HepG2 (cell line): Measurements from ENCODE around the gene MC1R. TPM values are rescaled to one million over a fixed set of nuclear protein-coding genes. Genes with fewer than 3 reads are reported as not detected.

Experiments
- CC2D1A ChIP-seq: sonication (generic); formaldehyde crosslinking; IDR thresholded peaks from 2 replicates; pipeline ENCODE4 v1.8.1; 2023; ENCODE audit warnings: mild to moderate bottlenecking, missing genetic modification reagents
- GATAD2A ChIP-seq: IDR thresholded peaks from 2 replicates; pipeline ENCODE4 v1.6.1; 2016
- ISL2 ChIP-seq: sonication (generic); formaldehyde crosslinking; IDR thresholded peaks from 2 replicates; pipeline ENCODE4 v1.5.0; 2020; ENCODE audit warnings: missing genetic modification reagents
- KLF11 ChIP-seq: IDR thresholded peaks from 2 replicates; pipeline ENCODE4 v1.6.1; 2016; ENCODE audit warnings: missing compliant biosample characterization
- KLF12 ChIP-seq: sonication (generic); formaldehyde crosslinking; IDR thresholded peaks from 2 replicates; pipeline ENCODE4 v1.4.0; 2020; ENCODE audit warnings: missing genetic modification reagents, borderline replicate concordance
- MBD4 ChIP-seq: IDR thresholded peaks from 2 replicates; pipeline ENCODE4 v1.6.1; 2012; ENCODE audit warnings: low read length, inconsistent platforms, borderline replicate concordance
- MED1 ChIP-seq: sonication (generic); formaldehyde crosslinking; IDR thresholded peaks from 2 replicates; pipeline ENCODE4 v1.4.0; 2020; ENCODE audit warnings: missing genetic modification reagents
- MEIS2 ChIP-seq: sonication (generic); formaldehyde crosslinking; IDR thresholded peaks from 2 replicates; pipeline ENCODE4 v1.9.0; 2021; ENCODE audit warnings: mild to moderate bottlenecking, missing genetic modification reagents
- PPARG ChIP-seq: conservative IDR thresholded peaks from 2 replicates; pipeline ENCODE4 v1.6.1; 2016; ENCODE audit warnings: missing biosample characterization, missing genetic modification reagents
- RARA ChIP-seq: IDR thresholded peaks from 2 replicates; pipeline ENCODE4 v1.6.1; 2016; ENCODE audit warnings: missing genetic modification reagents, missing compliant biosample characterization
- RBAK ChIP-seq: sonication (generic); formaldehyde crosslinking; IDR thresholded peaks from 2 replicates; pipeline ENCODE4 v1.5.1; 2020; ENCODE audit warnings: mild to moderate bottlenecking, missing genetic modification reagents
- SP1 ChIP-seq, 2 experiments: fragments of 450-650 bp in 1 of 2; sonication (generic) in 1 of 2; formaldehyde crosslinking in 1 of 2; IDR thresholded peaks; 2 replicates each; pipeline versions ENCODE4 v1.4.0 to v1.6.1; 2016 to 2020; ENCODE audit warnings: missing genetic modification reagents in 1 of 2
- SP5 ChIP-seq: IDR thresholded peaks from 2 replicates; pipeline ENCODE4 v1.6.1; 2016; ENCODE audit warnings: low read depth, borderline replicate concordance
- ZBTB38 ChIP-seq: sonication (generic); formaldehyde crosslinking; IDR thresholded peaks from 2 replicates; pipeline ENCODE4 v1.5.1; 2020; ENCODE audit warnings: mild to moderate bottlenecking, missing genetic modification reagents
- ZNF331 ChIP-seq: sonication (generic); formaldehyde crosslinking; IDR thresholded peaks from 2 replicates; pipeline ENCODE4 v1.4.0; 2020; ENCODE audit warnings: missing genetic modification reagents
- ZNF589 ChIP-seq: sonication (generic); formaldehyde crosslinking; conservative IDR thresholded peaks from 2 replicates; pipeline ENCODE4 v1.8.0; 2022; ENCODE audit warnings: mild to moderate bottlenecking, moderate library complexity, missing genetic modification reagents
- polyA plus RNA-seq, 8 experiments: library from polyadenylated mRNA; depleted of rRNA in 3 of 8; stranded (reverse) in 7 of 8; unstranded in 1 of 8; fragments of >200 nt; fragmentation: Illumina TruSeq in 4 of 8; extraction: Trizol in 4 of 8; gene quantifications; 2 replicates each; pipeline versions ENCODE4 v1.2.1 to v1.2.3, GENCODE V29; 2011 to 2016; ENCODE audit warnings: low read depth in 4 of 8, missing spikeins in 1 of 8, mixed read lengths in 1 of 8; ENCODE audit not compliant: insufficient read depth in 1 of 8
- total RNA-seq, 5 experiments: library from RNA; depleted of rRNA; stranded (reverse); fragments of >200 nt; fragmentation: Illumina TruSeq; extraction: Trizol; gene quantifications; 2 replicates each; pipeline ENCODE4 v1.2.3, GENCODE V29; 2016; ENCODE audit warnings: low read depth in 1 of 5
- TF ChIP-seq, protein P1 (sequence below): sonication (generic); formaldehyde crosslinking; IDR thresholded peaks from 2 replicates; pipeline ENCODE4 v1.4.0; 2020; ENCODE audit warnings: missing genetic modification reagents, borderline replicate concordance
- TF ChIP-seq, protein P2 (sequence below): IDR thresholded peaks from 2 replicates; pipeline ENCODE4 v1.6.1; 2016; ENCODE audit warnings: mild to moderate bottlenecking
- TF ChIP-seq, protein P3 (sequence below): sonication (generic); formaldehyde crosslinking; IDR thresholded peaks from 2 replicates; pipeline ENCODE4 v1.4.0; 2020; ENCODE audit warnings: mild to moderate bottlenecking, missing genetic modification reagents
- TF ChIP-seq, protein P4 (sequence below): sonication (generic); formaldehyde crosslinking; IDR thresholded peaks from 2 replicates; pipeline ENCODE4 v1.4.0; 2020; ENCODE audit warnings: low read depth, missing genetic modification reagents
- TF ChIP-seq, protein P5 (sequence below): sonication (generic); formaldehyde crosslinking; IDR thresholded peaks from 2 replicates; pipeline ENCODE4 v1.4.0; 2020; ENCODE audit warnings: missing genetic modification reagents

Gene MC1R
- total and polyA plus RNA-seq, 2 of the 13 experiments (the other 11 are each of a cell fraction or from before 2014, with no cell fraction given): 9.1 to 14.8 TPM

DNA sequence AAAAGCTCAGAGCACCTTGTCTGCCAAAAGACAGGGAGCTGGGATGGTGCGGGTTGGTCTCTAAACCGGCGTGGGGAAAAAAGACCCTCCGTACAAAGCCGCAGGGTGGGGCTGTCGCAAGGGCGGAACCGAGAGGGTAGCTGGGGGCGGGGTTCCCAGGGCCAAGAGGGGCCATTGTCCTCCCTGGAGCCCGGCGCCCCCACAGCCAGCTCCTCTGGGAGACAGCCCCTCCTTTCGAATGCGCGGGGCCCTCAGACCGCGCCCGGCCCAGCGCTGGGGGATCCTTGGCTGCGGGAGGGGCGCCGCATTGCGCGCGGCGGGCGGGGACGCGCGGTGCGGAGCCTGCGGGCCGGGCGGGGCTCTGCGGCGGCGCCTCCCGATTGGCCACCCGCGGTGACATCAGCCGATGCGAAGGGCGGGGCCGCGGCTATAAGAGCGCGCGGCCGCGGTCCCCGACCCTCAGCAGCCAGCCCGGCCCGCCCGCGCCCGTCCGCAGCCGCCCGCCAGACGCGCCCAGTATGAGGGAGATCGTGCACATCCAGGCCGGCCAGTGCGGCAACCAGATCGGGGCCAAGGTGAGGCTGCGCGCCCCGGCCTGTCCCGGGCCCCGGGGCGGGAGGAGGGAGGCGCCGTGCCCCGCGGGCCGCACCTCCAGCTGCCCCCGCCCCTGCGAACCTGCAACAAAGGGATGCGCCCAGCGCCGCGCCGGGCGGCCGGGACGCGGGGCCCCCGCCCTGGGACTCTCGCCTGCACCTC, 4.4 kb downstream of the MC1R start, which contains the start of gene TUBB3 (continued):
- TF ChIP-seq, protein P1, sequence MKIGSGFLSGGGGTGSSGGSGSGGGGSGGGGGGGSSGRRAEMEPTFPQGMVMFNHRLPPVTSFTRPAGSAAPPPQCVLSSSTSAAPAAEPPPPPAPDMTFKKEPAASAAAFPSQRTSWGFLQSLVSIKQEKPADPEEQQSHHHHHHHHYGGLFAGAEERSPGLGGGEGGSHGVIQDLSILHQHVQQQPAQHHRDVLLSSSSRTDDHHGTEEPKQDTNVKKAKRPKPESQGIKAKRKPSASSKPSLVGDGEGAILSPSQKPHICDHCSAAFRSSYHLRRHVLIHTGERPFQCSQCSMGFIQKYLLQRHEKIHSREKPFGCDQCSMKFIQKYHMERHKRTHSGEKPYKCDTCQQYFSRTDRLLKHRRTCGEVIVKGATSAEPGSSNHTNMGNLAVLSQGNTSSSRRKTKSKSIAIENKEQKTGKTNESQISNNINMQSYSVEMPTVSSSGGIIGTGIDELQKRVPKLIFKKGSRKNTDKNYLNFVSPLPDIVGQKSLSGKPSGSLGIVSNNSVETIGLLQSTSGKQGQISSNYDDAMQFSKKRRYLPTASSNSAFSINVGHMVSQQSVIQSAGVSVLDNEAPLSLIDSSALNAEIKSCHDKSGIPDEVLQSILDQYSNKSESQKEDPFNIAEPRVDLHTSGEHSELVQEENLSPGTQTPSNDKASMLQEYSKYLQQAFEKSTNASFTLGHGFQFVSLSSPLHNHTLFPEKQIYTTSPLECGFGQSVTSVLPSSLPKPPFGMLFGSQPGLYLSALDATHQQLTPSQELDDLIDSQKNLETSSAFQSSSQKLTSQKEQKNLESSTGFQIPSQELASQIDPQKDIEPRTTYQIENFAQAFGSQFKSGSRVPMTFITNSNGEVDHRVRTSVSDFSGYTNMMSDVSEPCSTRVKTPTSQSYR (CRISPR knock-in tag): no peak
- TF ChIP-seq ZNF331 (peak; percentile 76; the same call in 1 of the 2 replicates), RARA (no peak), SP5 (CRISPR knock-in tag) (peak; percentile 31; the same call in 1 of the 2 replicates), MBD4 (no peak), KLF12 (CRISPR knock-in tag) (no peak), KLF11 (no peak), RBAK (CRISPR knock-in tag) (no peak), CC2D1A (CRISPR knock-in tag) (no peak), SP1 (IDR thresholded peaks at IDR 0.05) (no peak), SP1 (CRISPR knock-in tag; IDR thresholded peaks at IDR 0.05) (no peak; the same call in none of the 2 replicates), MEIS2 (CRISPR knock-in tag) (peak; percentile 89), GATAD2A (CRISPR knock-in tag) (peak; percentile 42), PPARG (CRISPR knock-in tag) (peak; percentile 34; the same call in 1 of the 2 replicates), ZBTB38 (CRISPR knock-in tag) (peak; percentile 53; the same call in 1 of the 2 replicates), ZNF589 (CRISPR knock-in tag) (0 out of 2 replicates have a peak, but pooled peaks have one; percentile 10), ISL2 (CRISPR knock-in tag) (no peak), MED1 (no peak; the same call in 1 of the 2 replicates)
- TF ChIP-seq, protein P2, sequence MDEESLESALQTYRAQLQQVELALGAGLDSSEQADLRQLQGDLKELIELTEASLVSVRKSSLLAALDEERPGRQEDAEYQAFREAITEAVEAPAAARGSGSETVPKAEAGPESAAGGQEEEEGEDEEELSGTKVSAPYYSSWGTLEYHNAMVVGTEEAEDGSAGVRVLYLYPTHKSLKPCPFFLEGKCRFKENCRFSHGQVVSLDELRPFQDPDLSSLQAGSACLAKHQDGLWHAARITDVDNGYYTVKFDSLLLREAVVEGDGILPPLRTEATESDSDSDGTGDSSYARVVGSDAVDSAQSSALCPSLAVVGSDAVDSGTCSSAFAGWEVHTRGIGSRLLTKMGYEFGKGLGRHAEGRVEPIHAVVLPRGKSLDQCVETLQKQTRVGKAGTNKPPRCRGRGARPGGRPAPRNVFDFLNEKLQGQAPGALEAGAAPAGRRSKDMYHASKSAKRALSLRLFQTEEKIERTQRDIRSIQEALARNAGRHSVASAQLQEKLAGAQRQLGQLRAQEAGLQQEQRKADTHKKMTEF (CRISPR knock-in tag): no peak; the same call in 1 of the 2 replicates
- TF ChIP-seq, protein P3, sequence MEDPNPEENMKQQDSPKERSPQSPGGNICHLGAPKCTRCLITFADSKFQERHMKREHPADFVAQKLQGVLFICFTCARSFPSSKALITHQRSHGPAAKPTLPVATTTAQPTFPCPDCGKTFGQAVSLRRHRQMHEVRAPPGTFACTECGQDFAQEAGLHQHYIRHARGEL (CRISPR knock-in tag): no peak
- TF ChIP-seq, protein P4, sequence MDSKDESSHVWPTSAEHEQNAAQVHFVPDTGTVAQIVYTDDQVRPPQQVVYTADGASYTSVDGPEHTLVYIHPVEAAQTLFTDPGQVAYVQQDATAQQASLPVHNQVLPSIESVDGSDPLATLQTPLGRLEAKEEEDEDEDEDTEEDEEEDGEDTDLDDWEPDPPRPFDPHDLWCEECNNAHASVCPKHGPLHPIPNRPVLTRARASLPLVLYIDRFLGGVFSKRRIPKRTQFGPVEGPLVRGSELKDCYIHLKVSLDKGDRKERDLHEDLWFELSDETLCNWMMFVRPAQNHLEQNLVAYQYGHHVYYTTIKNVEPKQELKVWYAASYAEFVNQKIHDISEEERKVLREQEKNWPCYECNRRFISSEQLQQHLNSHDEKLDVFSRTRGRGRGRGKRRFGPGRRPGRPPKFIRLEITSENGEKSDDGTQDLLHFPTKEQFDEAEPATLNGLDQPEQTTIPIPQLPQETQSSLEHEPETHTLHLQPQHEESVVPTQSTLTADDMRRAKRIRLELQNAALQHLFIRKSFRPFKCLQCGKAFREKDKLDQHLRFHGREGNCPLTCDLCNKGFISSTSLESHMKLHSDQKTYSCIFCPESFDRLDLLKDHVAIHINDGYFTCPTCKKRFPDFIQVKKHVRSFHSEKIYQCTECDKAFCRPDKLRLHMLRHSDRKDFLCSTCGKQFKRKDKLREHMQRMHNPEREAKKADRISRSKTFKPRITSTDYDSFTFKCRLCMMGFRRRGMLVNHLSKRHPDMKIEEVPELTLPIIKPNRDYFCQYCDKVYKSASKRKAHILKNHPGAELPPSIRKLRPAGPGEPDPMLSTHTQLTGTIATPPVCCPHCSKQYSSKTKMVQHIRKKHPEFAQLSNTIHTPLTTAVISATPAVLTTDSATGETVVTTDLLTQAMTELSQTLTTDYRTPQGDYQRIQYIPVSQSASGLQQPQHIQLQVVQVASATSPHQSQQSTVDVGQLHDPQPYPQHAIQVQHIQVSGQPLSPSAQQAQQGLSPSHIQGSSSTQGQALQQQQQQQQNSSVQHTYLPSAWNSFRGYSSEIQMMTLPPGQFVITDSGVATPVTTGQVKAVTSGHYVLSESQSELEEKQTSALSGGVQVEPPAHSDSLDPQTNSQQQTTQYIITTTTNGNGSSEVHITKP (CRISPR knock-in tag): no peak
- TF ChIP-seq, protein P5, sequence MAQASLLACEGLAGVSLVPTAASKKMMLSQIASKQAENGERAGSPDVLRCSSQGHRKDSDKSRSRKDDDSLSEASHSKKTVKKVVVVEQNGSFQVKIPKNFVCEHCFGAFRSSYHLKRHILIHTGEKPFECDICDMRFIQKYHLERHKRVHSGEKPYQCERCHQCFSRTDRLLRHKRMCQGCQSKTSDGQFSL: no peak; the same call in 1 of the 2 replicates
